Stomach (tissue), 4 donors: ENCODE results near the gene BCAS1.

Experiments used
- POLR2AphosphoS5 ChIP-seq, 3 donors: sonication (generic); formaldehyde crosslinking; IDR thresholded peaks; one replicate each; pipeline ENCODE4 v1.6.1; 2016; ENCODE audit warnings: antibody characterized with exemption in 3 of 3
- TF ChIP-seq, protein P1 (sequence below), 7 experiments: fragments of 450-650 bp in 4 of 7; fragments of 200-600 bp in 3 of 7; sonication (generic) in 3 of 7; IDR thresholded peaks; one replicate each; pipeline ENCODE4 v1.5.1; 2016 to 2019; ENCODE audit warnings: antibody characterized with exemption in 7 of 7, control low read depth in 2 of 7, mild to moderate bottlenecking in 1 of 7

DNA sequence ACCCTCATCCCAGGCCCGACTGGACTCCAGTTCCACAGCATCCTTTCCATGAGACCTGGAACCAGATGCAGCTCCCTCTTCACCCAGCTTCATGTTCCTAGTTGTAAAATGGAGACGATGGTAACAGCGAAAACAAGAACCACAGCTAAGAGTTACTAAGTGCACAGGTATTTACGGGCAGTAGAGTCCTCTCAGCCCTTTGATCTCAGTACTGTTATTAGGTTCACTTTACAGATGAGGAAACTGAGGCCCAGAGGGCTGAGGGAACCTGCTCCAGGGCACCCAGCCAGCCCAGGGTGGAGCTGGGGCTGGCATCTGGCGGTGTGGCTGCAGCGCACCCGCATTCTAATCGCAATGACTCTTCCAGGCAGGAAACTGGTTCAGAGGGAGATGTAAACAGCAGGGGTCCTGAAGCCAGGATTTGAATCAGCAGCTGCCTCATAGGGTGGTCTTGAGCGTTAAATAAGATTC lies 858 bp downstream of the BCAS1 start:
- TF ChIP-seq, protein P1, sequence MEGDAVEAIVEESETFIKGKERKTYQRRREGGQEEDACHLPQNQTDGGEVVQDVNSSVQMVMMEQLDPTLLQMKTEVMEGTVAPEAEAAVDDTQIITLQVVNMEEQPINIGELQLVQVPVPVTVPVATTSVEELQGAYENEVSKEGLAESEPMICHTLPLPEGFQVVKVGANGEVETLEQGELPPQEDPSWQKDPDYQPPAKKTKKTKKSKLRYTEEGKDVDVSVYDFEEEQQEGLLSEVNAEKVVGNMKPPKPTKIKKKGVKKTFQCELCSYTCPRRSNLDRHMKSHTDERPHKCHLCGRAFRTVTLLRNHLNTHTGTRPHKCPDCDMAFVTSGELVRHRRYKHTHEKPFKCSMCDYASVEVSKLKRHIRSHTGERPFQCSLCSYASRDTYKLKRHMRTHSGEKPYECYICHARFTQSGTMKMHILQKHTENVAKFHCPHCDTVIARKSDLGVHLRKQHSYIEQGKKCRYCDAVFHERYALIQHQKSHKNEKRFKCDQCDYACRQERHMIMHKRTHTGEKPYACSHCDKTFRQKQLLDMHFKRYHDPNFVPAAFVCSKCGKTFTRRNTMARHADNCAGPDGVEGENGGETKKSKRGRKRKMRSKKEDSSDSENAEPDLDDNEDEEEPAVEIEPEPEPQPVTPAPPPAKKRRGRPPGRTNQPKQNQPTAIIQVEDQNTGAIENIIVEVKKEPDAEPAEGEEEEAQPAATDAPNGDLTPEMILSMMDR (IDR thresholded peaks at IDR 0.05) = no peak
- peak in 2 of 3 donors; percentile 20 to 29 for TF ChIP-seq POLR2AphosphoS5 (IDR thresholded peaks at IDR 0.05)
